OCI-LY3 (cell line): Measurements from ENCODE around the gene COMMD1.

Source experiments
- EZH2phosphoT487 ChIP-seq: fragments of 200-600 bp; shearing (Covaris generic); IDR thresholded peaks from 2 replicates; pipeline ENCODE4 v1.6.1; 2018; ENCODE audit warnings: antibody characterized with exemption, mixed run types, low read depth
- TF ChIP-seq, protein P1 (sequence below): fragments of 200-600, 300-600 bp; sonication (generic); IDR thresholded peaks from 2 replicates; pipeline ENCODE4 v1.5.1; 2014; ENCODE audit warnings: antibody characterized with exemption, low read length, low read depth

- TF ChIP-seq, protein P1, sequence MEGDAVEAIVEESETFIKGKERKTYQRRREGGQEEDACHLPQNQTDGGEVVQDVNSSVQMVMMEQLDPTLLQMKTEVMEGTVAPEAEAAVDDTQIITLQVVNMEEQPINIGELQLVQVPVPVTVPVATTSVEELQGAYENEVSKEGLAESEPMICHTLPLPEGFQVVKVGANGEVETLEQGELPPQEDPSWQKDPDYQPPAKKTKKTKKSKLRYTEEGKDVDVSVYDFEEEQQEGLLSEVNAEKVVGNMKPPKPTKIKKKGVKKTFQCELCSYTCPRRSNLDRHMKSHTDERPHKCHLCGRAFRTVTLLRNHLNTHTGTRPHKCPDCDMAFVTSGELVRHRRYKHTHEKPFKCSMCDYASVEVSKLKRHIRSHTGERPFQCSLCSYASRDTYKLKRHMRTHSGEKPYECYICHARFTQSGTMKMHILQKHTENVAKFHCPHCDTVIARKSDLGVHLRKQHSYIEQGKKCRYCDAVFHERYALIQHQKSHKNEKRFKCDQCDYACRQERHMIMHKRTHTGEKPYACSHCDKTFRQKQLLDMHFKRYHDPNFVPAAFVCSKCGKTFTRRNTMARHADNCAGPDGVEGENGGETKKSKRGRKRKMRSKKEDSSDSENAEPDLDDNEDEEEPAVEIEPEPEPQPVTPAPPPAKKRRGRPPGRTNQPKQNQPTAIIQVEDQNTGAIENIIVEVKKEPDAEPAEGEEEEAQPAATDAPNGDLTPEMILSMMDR: peak; percentile 24
- no peak for TF ChIP-seq EZH2phosphoT487
Observed at GRCh38 chr2:61911510-61911909, 6.0 kb downstream of the COMMD1 start.
